Measurements from ENCODE around the gene CFAP299.

CFAP299 gene

GRCh38 chr4:80538276-80538926, 202.9 kb downstream of the CFAP299 start:
- H3K27ac ChIP-seq, result no peak overlapping the region
- no peaks in the 10 kb centered on the region for H3K27me3 ChIP-seq
- no peaks in the 10 kb centered on the region for H3K36me3 ChIP-seq
- TF ChIP-seq CTCF (IDR thresholded peaks at IDR 0.05), result no peak
- no peak overlapping the region for H3K4me3 ChIP-seq (ENCODE audit: low read depth in 1 of 2, low read length in 1 of 2)
- no peaks in the 10 kb centered on the region for H3K9me3 ChIP-seq
- H3K4me1 ChIP-seq (ENCODE audit: control insufficient read depth in 1 of 2, insufficient read depth in 1 of 2, low read depth in 1 of 2, low read length in 1 of 2), result no peaks in the 10 kb centered on the region

- H3K9me3 ChIP-seq, result no peaks in the 10 kb centered on the region
- TF ChIP-seq CTCF (IDR thresholded peaks at IDR 0.05), result no peak
Observed at GRCh38 chr4:80539190-80539589, 203.7 kb downstream of the CFAP299 start.

GRCh38 chr4:80540349-80540748, 204.8 kb downstream of the CFAP299 start:
- Histone ChIP-seq H3K4me3 (ENCODE audit: low read depth in 1 of 2, low read length in 1 of 2) (no peak overlapping the region), H3K27ac (no peak overlapping the region), H3K36me3 (no peaks in the 10 kb centered on the region), H3K4me1 (ENCODE audit: control insufficient read depth in 1 of 2, insufficient read depth in 1 of 2, low read depth in 1 of 2, low read length in 1 of 2) (no peaks in the 10 kb centered on the region), H3K9me3 (no peaks in the 10 kb centered on the region), H3K27me3 (no peaks in the 10 kb centered on the region)
- TF ChIP-seq CTCF (IDR thresholded peaks at IDR 0.05), result no peak

More at GRCh38 chr4:80539190-80539589, 203.7 kb downstream of the CFAP299 start:
- no peaks in the 10 kb centered on the region for H3K36me3 ChIP-seq
- no peaks in the 10 kb centered on the region for H3K4me1 ChIP-seq (ENCODE audit: control insufficient read depth in 1 of 2, insufficient read depth in 1 of 2, low read depth in 1 of 2, low read length in 1 of 2)
- H3K27me3 ChIP-seq, result no peaks in the 10 kb centered on the region
- H3K4me3 ChIP-seq (ENCODE audit: low read depth in 1 of 2, low read length in 1 of 2), result no peak overlapping the region
- H3K27ac ChIP-seq, result no peak overlapping the region

GRCh38 chr4:80540785-80541469, 205.4 kb downstream of the CFAP299 start:
- no peak for TF ChIP-seq CTCF (IDR thresholded peaks at IDR 0.05)
- Histone ChIP-seq H3K36me3 (no peaks in the 10 kb centered on the region), H3K27me3 (no peaks in the 10 kb centered on the region), H3K9me3 (no peaks in the 10 kb centered on the region), H3K4me1 (ENCODE audit: control insufficient read depth in 1 of 2, insufficient read depth in 1 of 2, low read depth in 1 of 2, low read length in 1 of 2) (no peaks in the 10 kb centered on the region), H3K27ac (no peak overlapping the region), H3K4me3 (ENCODE audit: low read depth in 1 of 2, low read length in 1 of 2) (no peak overlapping the region)

GRCh38 chr4:80542747-80543146, 207.2 kb downstream of the CFAP299 start:
- Histone ChIP-seq H3K4me1 (ENCODE audit: control insufficient read depth in 1 of 2, insufficient read depth in 1 of 2, low read depth in 1 of 2, low read length in 1 of 2) (no peaks in the 10 kb centered on the region), H3K27ac (no peak overlapping the region), H3K36me3 (no peaks in the 10 kb centered on the region), H3K9me3 (no peaks in the 10 kb centered on the region), H3K27me3 (no peaks in the 10 kb centered on the region), H3K4me3 (ENCODE audit: low read depth in 1 of 2, low read length in 1 of 2) (no peak overlapping the region)
- no peak for TF ChIP-seq CTCF (IDR thresholded peaks at IDR 0.05)

Data from neutrophil (primary cell).